HG03095 (cell line): ENCODE results near the gene PCK1.

ENCODE experiments used
- ATAC-seq: cut with Tn5 transposase; IDR thresholded peaks from one replicate; pipeline ENCODE4 v1.9.1; 2021; ENCODE audit warnings: moderate library complexity; ENCODE audit not compliant: unreplicated experiment

PCK1 gene

GRCh38 chr20:57601211-57601570 lies 40.3 kb downstream of the PCK1 start:
- no peak for ATAC-seq

GRCh38 chr20:57601737-57602136 lies 40.8 kb downstream of the PCK1 start:
- no peak for ATAC-seq

GRCh38 chr20:57603120-57603519 lies 42.2 kb downstream of the PCK1 start:
- no peak for ATAC-seq

- ATAC-seq = no peak
Observed at GRCh38 chr20:57605045-57605444, 44.1 kb downstream of the PCK1 start.

- ATAC-seq = no peak
Observed at GRCh38 chr20:57605878-57606277, 45.0 kb downstream of the PCK1 start.

- no peak for ATAC-seq
Observed at GRCh38 chr20:57608516-57608915, 47.6 kb downstream of the PCK1 start.

GRCh38 chr20:57609086-57609841 lies 48.4 kb downstream of the PCK1 start:
- no peak for ATAC-seq

GRCh38 chr20:57609842-57610167 lies 48.9 kb downstream of the PCK1 start:
- no peak for ATAC-seq

- no peak for ATAC-seq
Observed at GRCh38 chr20:57610261-57610952, 49.5 kb downstream of the PCK1 start.

- no peak for ATAC-seq
Observed at GRCh38 chr20:57611586-57612311, 50.8 kb downstream of the PCK1 start.

GRCh38 chr20:57612436-57612835 lies 51.5 kb downstream of the PCK1 start:
- no peak for ATAC-seq

- no peak for ATAC-seq
Observed at GRCh38 chr20:57612916-57613315, 52.0 kb downstream of the PCK1 start.

- ATAC-seq = no peak
Observed at GRCh38 chr20:57613481-57613921, 52.6 kb downstream of the PCK1 start.

- no peak for ATAC-seq
Observed at GRCh38 chr20:57614490-57615444, 53.9 kb downstream of the PCK1 start.

GRCh38 chr20:57615445-57615811 lies 54.5 kb downstream of the PCK1 start:
- no peak for ATAC-seq

- ATAC-seq = no peak
Observed at GRCh38 chr20:57616143-57616951, 55.4 kb downstream of the PCK1 start.

GRCh38 chr20:57617079-57617795 lies 56.3 kb downstream of the PCK1 start:
- ATAC-seq = no peak
